ENCODE results near the gene BTN3A1. TPM values are rescaled to one million over a fixed set of nuclear protein-coding genes. Genes with fewer than 3 reads are reported as not detected.

Gene BTN3A1
- total and polyA plus RNA-seq, 2 of the 8 experiments (the other 6 are each of a cell fraction or from before 2014, with no cell fraction given): 4.7 to 5.6 TPM

DNA sequence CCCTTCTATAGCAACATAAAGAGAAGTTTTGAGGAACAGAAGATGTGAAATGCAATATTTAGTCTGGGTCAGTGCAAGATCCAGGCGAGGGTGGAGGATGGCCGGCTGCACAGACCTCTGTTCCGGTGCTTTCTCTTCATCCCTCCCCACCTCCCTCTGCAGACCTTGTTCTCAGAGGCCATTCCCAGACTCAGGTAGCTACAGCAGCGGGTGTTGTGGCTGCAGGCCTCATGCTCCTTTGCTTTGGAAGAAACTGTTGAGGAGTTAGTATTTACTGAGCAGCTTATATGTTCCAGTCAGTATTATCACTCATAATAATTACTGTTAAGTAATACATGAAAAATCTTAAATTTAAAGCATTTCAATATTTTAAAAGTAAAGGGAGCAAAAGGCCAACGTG lies 39.9 kb downstream of the BTN3A1 start:
- FAIRE-seq (no peak), DNase-seq (ENCODE audit: low read depth in 1 of 2, low spot score in 2 of 2) (no peak)
- no peak overlapping the region for H2BK15ac ChIP-seq (ENCODE audit: low read length)
- H3K23ac ChIP-seq (ENCODE audit: insufficient read length): no peak overlapping the region
- no peak overlapping the region for H3K27ac ChIP-seq (ENCODE audit: low read depth, low read length)
- H4K5ac ChIP-seq (ENCODE audit: insufficient read length, low read depth, low read length): no peak overlapping the region
- H3K9me3 ChIP-seq (ENCODE audit: insufficient read depth in 2 of 2, low read depth in 1 of 2, low read length in 1 of 2): no peaks in the 10 kb centered on the region
- H2AFZ ChIP-seq (ENCODE audit: low read length): no peak overlapping the region
- H2BK12ac ChIP-seq (ENCODE audit: low read depth, low read length): no peak overlapping the region
- H2BK5ac ChIP-seq (ENCODE audit: low read depth, low read length): no peak overlapping the region
- H3K4me2 ChIP-seq (ENCODE audit: insufficient read depth in 1 of 2, low read depth in 2 of 2, low read length in 2 of 2): no peak overlapping the region
- H3K4me1 ChIP-seq (replicated peaks in 1 of 4; ENCODE audit: control insufficient read depth in 3 of 4, insufficient read depth in 4 of 4, low read length in 3 of 4): no peaks in the 10 kb centered on the region
- H3K79me1 ChIP-seq (ENCODE audit: low read depth, low read length): no peaks in the 10 kb centered on the region
- no peaks in the 10 kb centered on the region for H4K20me1 ChIP-seq (replicated peaks in 1 of 2; ENCODE audit: control insufficient read depth in 1 of 2, insufficient read depth in 2 of 2, low read length in 2 of 2)
- H3K36me3 ChIP-seq (ENCODE audit: control insufficient read depth in 2 of 4, insufficient read depth in 4 of 4, low read length in 3 of 4): no peaks in the 10 kb centered on the region; a peak in 1 of 8 replicates
- no peak for TF ChIP-seq KDM5A (IDR thresholded peaks at IDR 0.05; ENCODE audit: low read length)
- no peak for TF ChIP-seq CBX5 (IDR thresholded peaks at IDR 0.05; ENCODE audit: low read depth, low read length)
- TF ChIP-seq SP2 (IDR thresholded peaks at IDR 0.05; ENCODE audit: low read length): no peak
- no peak for TF ChIP-seq CEBPB (IDR thresholded peaks at IDR 0.05; ENCODE audit: low read depth, low read length)
- no peak for TF ChIP-seq POU5F1 (IDR thresholded peaks at IDR 0.05; ENCODE audit: low read depth, low read length)
- TF ChIP-seq EP300 (IDR thresholded peaks at IDR 0.05; ENCODE audit: borderline replicate concordance in 1 of 2, low read depth in 2 of 2, low read length in 2 of 2): no peak
- TF ChIP-seq TAF7 (optimal IDR thresholded peaks at IDR 0.05; ENCODE audit: borderline replicate concordance, low read depth, low read length): no peak
- no peak overlapping the region for H2BK120ac ChIP-seq (replicated peaks; ENCODE audit: low read depth, low read length)
- H3K9ac ChIP-seq (replicated peaks in 1 of 4; ENCODE audit: extremely low read depth in 1 of 4, low read depth in 3 of 4, low read length in 3 of 4): no peak overlapping the region
- no peak overlapping the region for H3K14ac ChIP-seq (ENCODE audit: insufficient read length)
- no peak overlapping the region for H2BK20ac ChIP-seq (ENCODE audit: low read length)
- no peak overlapping the region for H4K91ac ChIP-seq (replicated peaks; ENCODE audit: insufficient read length, low read length)
- no peak overlapping the region for H2AK5ac ChIP-seq (ENCODE audit: low read depth, low read length)
- no peaks in the 10 kb centered on the region for H3K23me2 ChIP-seq (ENCODE audit: low read depth, low read length)
- no peak overlapping the region for H3K4ac ChIP-seq (replicated peaks; ENCODE audit: insufficient read length, low read depth, low read length)
- CTCF ChIA-PET (ENCODE audit: partially characterized antibody): interaction anchor here (0.6 to 0.8 kb wide), 2 partner anchors 8 to 130 kb away, joined by 4 read pairs; no protein-coding TSS in a partner anchor
- H4K8ac ChIP-seq (ENCODE audit: extremely low read depth, insufficient read depth, low read length): no peak overlapping the region
- POLR2A ChIA-PET (ENCODE audit: partially characterized antibody): no interaction called here
- no peak overlapping the region for H3K56ac ChIP-seq (replicated peaks; ENCODE audit: insufficient read length, low read depth, low read length)
- 80% methylated on average over 5 of the region's 5 CpGs; no CpG with 5 or more reads in 1 of the 2 experiments for WGBS, 2 experiments (ENCODE audit: extremely low coverage in 1 of 2, insufficient coverage in 1 of 2, insufficient read length in 1 of 2, insufficient replicate concordance in 2 of 2, low coverage in 1 of 2, low lambda C conversion rate in 2 of 2, missing lambda C conversion rate in 1 of 2)
- H3K4me3 ChIP-seq (ENCODE audit: extremely low read depth in 1 of 4, insufficient read depth in 2 of 4, low read depth in 3 of 4, low read length in 4 of 4): no peak overlapping the region
- H3K27me3 ChIP-seq (replicated peaks in 1 of 4; ENCODE audit: control insufficient read depth in 3 of 4, extremely low read depth in 1 of 4, insufficient read depth in 3 of 4, low read length in 3 of 4): no peaks in the 10 kb centered on the region
- no peak overlapping the region for H3K18ac ChIP-seq (ENCODE audit: extremely low read depth, low read length)
- no peaks in the 10 kb centered on the region for H3K79me2 ChIP-seq (ENCODE audit: control insufficient read depth in 1 of 2, insufficient read depth in 2 of 2, low read length in 2 of 2)

Data from H1 (cell line).